ENCODE measurements around the gene IRX4. TPM values are rescaled to one million over a fixed set of nuclear protein-coding genes. Genes with fewer than 3 reads are reported as not detected.

The IRX4 gene
- total and polyA plus RNA-seq, 9 donors, result 0.13 to 3.4 (median 0.48) TPM

DNA sequence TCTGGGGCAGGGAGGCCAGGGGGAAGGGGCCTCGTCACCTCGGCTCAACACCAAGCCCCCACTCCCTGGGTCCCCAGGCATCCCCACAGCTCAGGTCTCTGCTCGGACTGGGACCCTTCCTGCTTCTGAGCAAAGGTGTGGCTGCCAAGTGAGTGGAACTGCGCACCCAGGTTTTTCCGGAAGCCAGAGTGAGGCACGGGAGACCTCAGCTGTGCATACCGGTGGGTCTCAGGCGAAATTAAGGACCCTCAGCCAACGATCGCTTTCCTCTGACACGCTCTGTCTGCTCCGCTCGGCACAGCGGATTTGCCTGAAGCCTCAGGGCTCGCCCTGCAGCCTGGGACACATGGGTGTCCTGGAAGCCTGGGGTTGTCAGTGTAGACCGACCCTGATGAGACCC lies 41.0 kb upstream of the IRX4 start:
- 84% methylated on average over 13 of the region's 16 CpGs for WGBS (ENCODE audit: insufficient coverage)
- H3K27me3 ChIP-seq (ENCODE audit: control insufficient read depth, insufficient read depth, low read length), result peaks cover 18% of the 10 kb centered on the region
- DNase-seq, result no peak

DNA sequence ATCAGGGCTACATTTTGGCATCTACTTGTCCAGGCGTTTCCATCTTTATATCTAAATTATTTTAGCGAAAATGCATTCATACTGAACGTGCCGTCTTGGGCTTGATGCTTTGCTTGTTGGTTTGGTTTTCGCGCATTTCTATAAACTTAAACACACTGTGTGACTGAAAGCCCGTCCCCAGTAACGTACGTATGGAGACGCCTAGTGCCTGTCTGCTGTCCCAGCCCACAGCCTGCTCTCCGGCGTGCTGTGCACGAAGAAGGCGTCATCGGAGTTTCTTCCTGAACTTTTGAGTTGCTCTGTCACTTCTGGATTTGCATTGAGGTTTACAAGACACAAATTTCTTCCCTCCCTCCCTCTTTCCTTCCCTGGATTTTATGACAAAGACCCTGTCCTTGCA lies 40.6 kb upstream of the IRX4 start:
- no peak overlapping the region for H3K4me3 ChIP-seq (ENCODE audit: low read length)
- 85% methylated on average over 15 of the region's 15 CpGs for WGBS (ENCODE audit: insufficient coverage)
- H3K27me3 ChIP-seq (ENCODE audit: control insufficient read depth, insufficient read depth, low read length), result peaks cover 21% of the 10 kb centered on the region
- no peaks in the 10 kb centered on the region for H3K9me3 ChIP-seq (replicated peaks; ENCODE audit: control insufficient read depth, low read depth, low read length)
- H3K4me1 ChIP-seq (ENCODE audit: control insufficient read depth, insufficient read depth, low read length), result peaks cover 4% of the 10 kb centered on the region
- H3K36me3 ChIP-seq (ENCODE audit: control insufficient read depth, insufficient read depth, low read length), result no peaks in the 10 kb centered on the region
- no peak overlapping the region for H3K27ac ChIP-seq (ENCODE audit: low read length)
- no peak for DNase-seq

More for the DNA sequence above, 41.0 kb upstream of the IRX4 start:
- H3K4me3 ChIP-seq (ENCODE audit: low read length), result no peak overlapping the region
- H3K9me3 ChIP-seq (replicated peaks; ENCODE audit: control insufficient read depth, low read depth, low read length), result no peaks in the 10 kb centered on the region
- no peak overlapping the region for H3K27ac ChIP-seq (ENCODE audit: low read length)
- H3K4me1 ChIP-seq (ENCODE audit: control insufficient read depth, insufficient read depth, low read length), result peaks cover 4% of the 10 kb centered on the region
- no peaks in the 10 kb centered on the region for H3K36me3 ChIP-seq (ENCODE audit: control insufficient read depth, insufficient read depth, low read length)

DNA sequence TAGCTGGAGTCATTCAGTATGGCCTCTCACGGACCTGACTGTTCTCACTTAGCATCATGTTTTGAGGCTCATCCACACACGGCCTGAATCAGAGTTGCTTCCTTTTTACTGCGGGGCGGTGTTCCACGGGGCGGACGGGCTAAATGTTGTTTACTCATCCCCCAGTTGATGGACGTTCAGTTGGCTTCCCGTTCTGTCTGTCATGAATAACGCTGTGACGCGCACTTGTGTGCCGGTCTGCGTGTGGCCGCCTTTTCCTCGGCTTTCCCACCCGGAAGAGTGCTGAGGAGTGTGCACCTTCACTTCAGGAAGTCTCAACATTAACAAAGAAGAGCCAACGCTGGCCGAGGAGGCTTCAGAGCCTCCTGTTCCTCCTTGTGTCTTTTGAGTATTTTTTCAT lies 39.0 kb upstream of the IRX4 start:
- Histone ChIP-seq H3K9me3 (replicated peaks; ENCODE audit: control insufficient read depth, low read depth, low read length) (no peaks in the 10 kb centered on the region), H3K4me3 (ENCODE audit: low read length) (no peak overlapping the region), H3K36me3 (ENCODE audit: control insufficient read depth, insufficient read depth, low read length) (no peaks in the 10 kb centered on the region), H3K27me3 (ENCODE audit: control insufficient read depth, insufficient read depth, low read length) (peaks cover 13% of the 10 kb centered on the region), H3K4me1 (ENCODE audit: control insufficient read depth, insufficient read depth, low read length) (no peaks in the 10 kb centered on the region), H3K27ac (ENCODE audit: low read length) (no peak overlapping the region)
- DNase-seq, result no peak
- WGBS (ENCODE audit: insufficient coverage), result 88% methylated on average over 17 of the region's 19 CpGs

DNA sequence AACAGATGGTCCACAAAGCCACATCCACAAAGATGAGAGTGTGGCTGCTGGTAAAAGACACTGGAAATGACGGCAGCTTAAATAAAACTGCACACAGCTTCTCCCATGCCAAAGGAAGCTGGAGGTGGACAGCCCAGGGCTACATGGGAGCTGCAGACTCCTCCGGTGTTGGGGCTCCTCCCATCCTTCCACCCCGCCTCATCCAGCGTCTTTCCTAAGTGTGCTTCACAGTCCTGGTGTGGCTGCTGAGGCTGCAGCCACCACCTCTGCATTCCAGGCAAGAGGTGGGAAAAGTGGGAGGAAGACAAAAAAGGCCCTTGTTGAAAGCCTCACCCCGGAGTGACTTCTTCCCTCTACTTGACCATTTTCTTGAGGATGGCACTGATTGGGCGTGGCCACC lies 37.0 kb upstream of the IRX4 start:
- DNase-seq, result no peak
- Histone ChIP-seq H3K27ac (ENCODE audit: low read length) (no peak overlapping the region), H3K36me3 (ENCODE audit: control insufficient read depth, insufficient read depth, low read length) (no peaks in the 10 kb centered on the region), H3K4me3 (ENCODE audit: low read length) (no peak overlapping the region), H3K4me1 (ENCODE audit: control insufficient read depth, insufficient read depth, low read length) (no peaks in the 10 kb centered on the region), H3K27me3 (ENCODE audit: control insufficient read depth, insufficient read depth, low read length) (peaks cover 7% of the 10 kb centered on the region), H3K9me3 (replicated peaks; ENCODE audit: control insufficient read depth, low read depth, low read length) (no peaks in the 10 kb centered on the region)
- 80% methylated on average over 1 of the region's 6 CpGs for WGBS (ENCODE audit: insufficient coverage)

DNA sequence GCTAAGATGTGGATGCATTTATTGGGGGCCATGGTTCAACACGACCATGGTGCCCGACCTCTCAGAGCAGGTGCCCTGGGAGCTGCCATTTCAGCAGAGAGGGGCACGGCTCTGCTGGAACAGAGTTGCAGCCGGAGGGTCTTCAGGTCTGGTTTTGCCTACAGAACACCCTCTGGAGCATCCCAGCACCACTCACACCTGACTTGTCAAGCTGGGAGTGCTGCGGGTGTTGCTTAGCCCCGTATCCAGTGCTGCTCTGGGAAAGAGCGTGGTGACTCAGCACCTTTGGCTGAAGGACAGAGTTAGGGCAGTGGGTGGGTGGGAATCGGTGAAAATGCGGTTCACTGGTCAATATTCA lies 36.5 kb upstream of the IRX4 start:
- no peak for DNase-seq
- Histone ChIP-seq H3K4me3 (ENCODE audit: low read length) (no peak overlapping the region), H3K27ac (ENCODE audit: low read length) (no peak overlapping the region), H3K27me3 (ENCODE audit: control insufficient read depth, insufficient read depth, low read length) (peaks cover 7% of the 10 kb centered on the region), H3K9me3 (replicated peaks; ENCODE audit: control insufficient read depth, low read depth, low read length) (no peaks in the 10 kb centered on the region), H3K4me1 (ENCODE audit: control insufficient read depth, insufficient read depth, low read length) (no peaks in the 10 kb centered on the region), H3K36me3 (ENCODE audit: control insufficient read depth, insufficient read depth, low read length) (no peaks in the 10 kb centered on the region)
- 83% methylated on average over 7 of the region's 9 CpGs for WGBS (ENCODE audit: insufficient coverage)

DNA sequence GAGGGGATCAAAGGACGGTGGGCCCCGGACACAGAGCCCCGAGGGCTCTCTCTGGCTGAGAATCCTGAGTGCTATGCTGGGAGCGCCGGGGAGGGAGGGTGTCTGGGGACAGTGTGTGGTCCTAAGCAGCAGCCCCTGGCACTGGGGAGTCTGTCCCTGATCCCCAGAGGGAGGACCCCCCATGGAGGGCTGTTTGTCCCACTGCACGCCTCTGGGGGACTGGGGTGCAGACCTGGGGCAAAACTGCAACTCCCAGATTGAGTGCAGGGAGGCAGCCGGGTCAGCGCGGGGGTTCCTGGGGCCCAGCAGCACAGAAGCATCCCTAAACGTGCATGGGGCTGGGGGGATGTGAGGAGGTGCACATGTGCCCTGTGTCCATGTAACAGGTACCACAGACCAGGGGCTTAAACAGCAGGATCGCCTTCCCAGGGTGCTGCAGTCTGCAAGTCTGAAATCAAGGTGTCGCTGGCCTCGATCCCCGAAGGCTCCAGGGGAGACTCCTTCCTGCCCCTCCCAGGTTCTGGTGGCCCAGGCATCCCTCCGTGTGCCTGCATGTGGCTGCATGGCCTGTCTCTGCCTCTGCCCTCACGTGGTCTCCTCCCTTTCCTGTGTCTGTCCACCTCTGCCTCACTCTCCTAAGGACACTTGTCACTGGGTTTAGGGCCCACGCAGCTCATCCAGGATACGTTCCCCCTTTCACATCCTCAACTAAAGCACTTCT lies 35.9 kb upstream of the IRX4 start:
- peaks cover 7% of the 10 kb centered on the region for H3K27me3 ChIP-seq (ENCODE audit: control insufficient read depth, insufficient read depth, low read length)
- H3K4me3 ChIP-seq (ENCODE audit: low read length), result no peak overlapping the region
- H3K4me1 ChIP-seq (ENCODE audit: control insufficient read depth, insufficient read depth, low read length), result no peaks in the 10 kb centered on the region
- no peak for DNase-seq
- WGBS (ENCODE audit: insufficient coverage), result 71% methylated on average over 14 of the region's 18 CpGs
- no peaks in the 10 kb centered on the region for H3K36me3 ChIP-seq (ENCODE audit: control insufficient read depth, insufficient read depth, low read length)
- no peak overlapping the region for H3K27ac ChIP-seq (ENCODE audit: low read length)
- no peaks in the 10 kb centered on the region for H3K9me3 ChIP-seq (replicated peaks; ENCODE audit: control insufficient read depth, low read depth, low read length)

DNA sequence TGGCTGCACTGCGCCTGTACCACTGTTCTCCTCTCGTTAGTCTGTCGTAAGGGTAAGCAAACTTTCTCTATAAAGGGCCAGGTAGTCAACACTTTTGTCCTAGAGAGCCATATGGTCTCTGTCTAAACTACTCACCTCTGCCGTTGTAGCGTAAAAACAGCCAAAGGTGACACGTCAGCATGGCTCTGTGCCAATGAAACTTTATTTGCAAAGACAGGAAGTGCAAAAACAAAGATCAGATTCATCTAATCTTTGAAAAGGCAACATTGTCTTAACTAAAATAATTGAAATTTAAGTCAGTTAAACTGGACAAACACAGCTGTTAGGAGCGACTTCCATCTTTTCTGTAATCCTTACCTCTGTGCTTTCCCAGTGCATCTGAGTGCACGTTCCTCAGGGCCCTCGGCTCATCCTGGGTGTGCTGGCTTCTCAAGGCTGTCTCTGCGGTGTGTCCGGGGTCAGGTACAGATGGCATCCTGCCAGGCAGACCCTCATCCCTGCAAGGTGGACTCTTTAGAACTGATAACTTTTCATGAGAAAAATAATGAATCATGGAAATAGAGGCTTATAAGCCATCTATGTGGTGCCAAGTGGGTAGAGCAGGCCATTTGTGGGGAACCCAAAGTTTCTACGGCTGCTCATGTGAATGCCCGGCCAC lies 35.2 kb upstream of the IRX4 start:
- Histone ChIP-seq H3K9me3 (replicated peaks; ENCODE audit: control insufficient read depth, low read depth, low read length) (no peaks in the 10 kb centered on the region), H3K27ac (ENCODE audit: low read length) (no peak overlapping the region), H3K36me3 (ENCODE audit: control insufficient read depth, insufficient read depth, low read length) (no peaks in the 10 kb centered on the region), H3K4me1 (ENCODE audit: control insufficient read depth, insufficient read depth, low read length) (no peaks in the 10 kb centered on the region), H3K4me3 (ENCODE audit: low read length) (no peak overlapping the region), H3K27me3 (ENCODE audit: control insufficient read depth, insufficient read depth, low read length) (peaks cover 7% of the 10 kb centered on the region)
- 56% methylated on average over 10 of the region's 13 CpGs for WGBS (ENCODE audit: insufficient coverage)
- DNase-seq, result no peak

DNA sequence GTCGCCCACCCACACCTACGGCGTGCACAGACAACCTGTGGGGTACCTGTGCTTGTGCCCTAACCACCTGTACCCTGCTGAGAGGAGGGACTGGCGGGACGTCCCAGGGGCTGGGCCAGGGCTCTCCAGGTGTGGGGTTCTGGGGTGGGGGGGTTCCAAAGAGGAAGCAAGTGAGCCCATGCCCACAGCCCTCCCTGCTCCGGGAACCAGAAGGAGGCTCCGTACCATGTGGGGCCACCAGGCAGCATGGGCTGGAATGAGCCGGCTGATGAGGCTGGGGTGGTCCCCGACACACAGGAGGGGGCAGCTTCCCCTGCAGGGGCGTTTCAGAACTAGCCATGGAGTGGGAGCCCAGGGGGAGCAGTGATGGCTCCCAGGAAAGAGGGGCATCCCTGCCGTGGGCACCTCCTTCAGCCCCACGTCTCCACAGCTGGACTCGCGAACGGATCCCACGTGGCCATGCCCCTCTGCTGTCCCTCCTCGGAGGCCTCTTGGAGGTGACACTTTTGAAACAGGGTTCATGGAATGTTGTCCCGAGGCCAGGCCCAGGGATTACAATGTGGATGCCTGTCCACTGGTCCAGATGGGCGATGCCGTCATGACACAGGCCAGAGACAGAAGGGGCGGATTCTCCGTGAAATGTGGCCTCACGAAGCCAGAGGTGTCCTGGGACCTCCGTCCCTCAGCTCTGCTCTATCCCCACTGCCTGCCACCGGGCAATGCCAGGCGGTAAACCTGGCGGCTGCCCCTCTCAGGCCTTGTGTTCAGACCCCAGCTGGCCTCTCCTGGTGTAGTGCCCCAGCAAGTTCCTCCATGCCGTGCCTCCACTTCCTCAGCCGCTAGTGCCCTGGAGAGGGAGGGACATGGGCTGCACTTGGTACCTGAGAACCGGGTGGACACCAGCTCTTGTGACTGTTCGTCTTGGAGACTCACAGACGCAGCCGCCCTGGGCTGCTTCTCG lies 33.6 kb upstream of the IRX4 start:
- peaks cover 5% of the 10 kb centered on the region for H3K27me3 ChIP-seq (ENCODE audit: control insufficient read depth, insufficient read depth, low read length)

DNA sequence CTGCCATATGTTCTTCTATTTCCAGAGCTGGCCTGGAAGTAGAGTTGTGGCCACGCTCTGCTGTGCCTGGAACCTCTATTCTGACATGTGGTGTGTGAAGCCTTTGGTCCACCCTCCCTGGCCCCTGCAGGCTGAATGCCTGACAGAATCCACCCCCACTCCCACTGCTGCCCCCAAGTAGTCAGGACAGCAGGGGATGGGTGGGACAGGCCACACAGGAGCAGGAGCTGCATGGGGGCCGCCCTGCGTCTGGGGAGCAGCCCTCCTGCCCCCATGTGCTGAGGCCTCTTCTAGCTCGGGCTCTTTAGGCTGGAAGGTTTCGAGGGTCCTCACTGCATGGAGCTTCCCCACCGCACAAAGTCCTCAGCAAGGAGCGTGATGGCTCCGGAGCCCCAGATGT lies 32.6 kb upstream of the IRX4 start:
- Histone ChIP-seq H3K36me3 (ENCODE audit: control insufficient read depth, insufficient read depth, low read length) (no peaks in the 10 kb centered on the region), H3K27me3 (ENCODE audit: control insufficient read depth, insufficient read depth, low read length) (peaks cover 5% of the 10 kb centered on the region)
- WGBS (ENCODE audit: insufficient coverage), result 94% methylated on average over 6 of the region's 8 CpGs

More for the DNA sequence above, 33.6 kb upstream of the IRX4 start:
- no peaks in the 10 kb centered on the region for H3K36me3 ChIP-seq (ENCODE audit: control insufficient read depth, insufficient read depth, low read length)
- DNase-seq, result no peak
- WGBS (ENCODE audit: insufficient coverage), result 78% methylated on average over 28 of the region's 34 CpGs
- no peaks in the 10 kb centered on the region for H3K4me1 ChIP-seq (ENCODE audit: control insufficient read depth, insufficient read depth, low read length)
- H3K9me3 ChIP-seq (replicated peaks; ENCODE audit: control insufficient read depth, low read depth, low read length), result no peaks in the 10 kb centered on the region
- H3K27ac ChIP-seq (ENCODE audit: low read length), result no peak overlapping the region
- no peak overlapping the region for H3K4me3 ChIP-seq (ENCODE audit: low read length)

DNA sequence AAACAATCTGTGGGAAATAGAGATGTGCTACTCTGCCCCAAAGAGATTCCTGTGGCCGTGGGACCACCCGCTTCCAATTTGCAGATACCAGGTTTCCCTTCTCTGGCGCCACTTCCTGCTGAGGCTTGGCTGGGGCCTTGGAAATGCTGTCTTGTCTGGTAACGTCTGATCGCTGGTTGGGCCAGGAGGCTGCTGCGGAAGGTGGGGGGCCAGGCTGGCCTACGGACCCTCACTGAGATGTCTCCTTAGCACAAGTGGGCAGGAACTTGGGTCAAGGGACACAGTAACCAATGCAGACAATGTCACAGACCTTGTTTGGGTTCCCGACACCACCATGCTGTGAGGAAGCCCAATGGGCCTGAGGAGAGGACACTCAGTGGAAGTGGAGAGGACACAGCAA lies 31.7 kb upstream of the IRX4 start:
- peaks cover 3% of the 10 kb centered on the region for H3K27me3 ChIP-seq (ENCODE audit: control insufficient read depth, insufficient read depth, low read length)
- 79% methylated on average over 8 of the region's 8 CpGs for WGBS (ENCODE audit: insufficient coverage)
- no peak for DNase-seq

More for the DNA sequence above, 32.6 kb upstream of the IRX4 start:
- no peaks in the 10 kb centered on the region for H3K4me1 ChIP-seq (ENCODE audit: control insufficient read depth, insufficient read depth, low read length)
- no peak overlapping the region for H3K27ac ChIP-seq (ENCODE audit: low read length)
- DNase-seq, result no peak
- no peaks in the 10 kb centered on the region for H3K9me3 ChIP-seq (replicated peaks; ENCODE audit: control insufficient read depth, low read depth, low read length)
- H3K4me3 ChIP-seq (ENCODE audit: low read length), result no peak overlapping the region

More for the DNA sequence above, 31.7 kb upstream of the IRX4 start:
- Histone ChIP-seq H3K9me3 (replicated peaks; ENCODE audit: control insufficient read depth, low read depth, low read length) (no peaks in the 10 kb centered on the region), H3K4me1 (ENCODE audit: control insufficient read depth, insufficient read depth, low read length) (no peaks in the 10 kb centered on the region), H3K27ac (ENCODE audit: low read length) (no peak overlapping the region), H3K4me3 (ENCODE audit: low read length) (no peak overlapping the region), H3K36me3 (ENCODE audit: control insufficient read depth, insufficient read depth, low read length) (no peaks in the 10 kb centered on the region)

Measured in muscle of leg (tissue), 11 donors.